GM21423 (cell line): ENCODE results near the gene AHCTF1.
A peak's percentile ranks its signal among the peaks of the same experiment; 100 is the strongest.

Experiments used
- ATAC-seq: cut with Tn5 transposase; IDR thresholded peaks from one replicate; pipeline ENCODE4 v1.9.1; 2021; ENCODE audit warnings: mild to moderate bottlenecking, moderate library complexity; ENCODE audit not compliant: unreplicated experiment

AHCTF1 gene, protein sequence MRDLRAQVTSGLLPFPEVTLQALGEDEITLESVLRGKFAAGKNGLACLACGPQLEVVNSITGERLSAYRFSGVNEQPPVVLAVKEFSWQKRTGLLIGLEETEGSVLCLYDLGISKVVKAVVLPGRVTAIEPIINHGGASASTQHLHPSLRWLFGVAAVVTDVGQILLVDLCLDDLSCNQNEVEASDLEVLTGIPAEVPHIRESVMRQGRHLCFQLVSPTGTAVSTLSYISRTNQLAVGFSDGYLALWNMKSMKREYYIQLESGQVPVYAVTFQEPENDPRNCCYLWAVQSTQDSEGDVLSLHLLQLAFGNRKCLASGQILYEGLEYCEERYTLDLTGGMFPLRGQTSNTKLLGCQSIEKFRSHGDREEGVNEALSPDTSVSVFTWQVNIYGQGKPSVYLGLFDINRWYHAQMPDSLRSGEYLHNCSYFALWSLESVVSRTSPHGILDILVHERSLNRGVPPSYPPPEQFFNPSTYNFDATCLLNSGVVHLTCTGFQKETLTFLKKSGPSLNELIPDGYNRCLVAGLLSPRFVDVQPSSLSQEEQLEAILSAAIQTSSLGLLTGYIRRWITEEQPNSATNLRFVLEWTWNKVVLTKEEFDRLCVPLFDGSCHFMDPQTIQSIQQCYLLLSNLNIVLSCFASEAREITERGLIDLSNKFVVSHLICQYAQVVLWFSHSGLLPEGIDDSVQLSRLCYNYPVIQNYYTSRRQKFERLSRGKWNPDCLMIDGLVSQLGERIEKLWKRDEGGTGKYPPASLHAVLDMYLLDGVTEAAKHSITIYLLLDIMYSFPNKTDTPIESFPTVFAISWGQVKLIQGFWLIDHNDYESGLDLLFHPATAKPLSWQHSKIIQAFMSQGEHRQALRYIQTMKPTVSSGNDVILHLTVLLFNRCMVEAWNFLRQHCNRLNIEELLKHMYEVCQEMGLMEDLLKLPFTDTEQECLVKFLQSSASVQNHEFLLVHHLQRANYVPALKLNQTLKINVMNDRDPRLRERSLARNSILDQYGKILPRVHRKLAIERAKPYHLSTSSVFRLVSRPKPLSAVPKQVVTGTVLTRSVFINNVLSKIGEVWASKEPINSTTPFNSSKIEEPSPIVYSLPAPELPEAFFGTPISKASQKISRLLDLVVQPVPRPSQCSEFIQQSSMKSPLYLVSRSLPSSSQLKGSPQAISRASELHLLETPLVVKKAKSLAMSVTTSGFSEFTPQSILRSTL (N-terminal part only)

DNA sequence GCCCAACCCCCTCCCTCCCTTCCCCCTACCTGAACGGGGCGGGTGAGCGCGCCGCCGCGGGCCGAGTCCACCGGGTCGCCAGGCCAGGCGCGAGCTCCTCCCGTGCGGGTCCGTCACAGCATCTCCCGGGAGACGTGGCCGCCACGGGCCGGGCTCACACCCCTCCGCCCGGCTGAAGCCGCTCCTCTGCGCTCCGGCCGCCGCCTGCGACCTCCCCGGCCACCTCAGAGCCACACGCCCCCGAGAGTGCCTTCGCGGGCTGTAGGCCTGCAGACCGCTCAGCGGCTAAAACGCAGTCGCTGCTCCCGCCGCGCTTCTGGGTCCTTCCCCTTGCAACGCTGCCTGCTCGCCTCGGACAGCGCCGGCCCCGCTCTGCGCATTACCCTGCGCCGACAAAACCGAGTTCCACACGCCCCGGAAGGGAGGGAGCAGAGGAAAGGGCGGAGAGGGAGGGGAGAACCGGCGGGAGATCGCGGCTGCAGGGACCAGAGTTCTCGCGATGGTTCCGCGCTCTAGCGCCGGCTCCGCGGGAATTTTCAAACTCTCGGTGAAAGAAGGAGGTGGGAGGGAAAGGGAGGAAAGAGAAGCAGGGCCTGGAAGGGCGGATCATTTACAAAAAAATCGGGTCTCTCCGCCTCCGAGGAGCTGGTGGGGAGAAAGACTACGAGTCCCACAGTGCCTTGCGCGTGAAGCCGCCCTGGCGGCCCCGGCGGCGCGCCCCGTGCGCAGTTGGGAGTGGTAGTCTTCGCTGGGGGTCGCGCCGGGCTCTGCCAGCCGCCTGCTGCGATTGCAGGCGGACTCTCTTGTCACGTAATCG is at the start of gene AHCTF1:
Gene AHCTF1, minus strand, starts transcription at position 400 of the 817 bp plus-strand sequence. CDS start 13,578 bp downstream, outside the sequence.
- ATAC-seq, result peak; percentile 91

DNA sequence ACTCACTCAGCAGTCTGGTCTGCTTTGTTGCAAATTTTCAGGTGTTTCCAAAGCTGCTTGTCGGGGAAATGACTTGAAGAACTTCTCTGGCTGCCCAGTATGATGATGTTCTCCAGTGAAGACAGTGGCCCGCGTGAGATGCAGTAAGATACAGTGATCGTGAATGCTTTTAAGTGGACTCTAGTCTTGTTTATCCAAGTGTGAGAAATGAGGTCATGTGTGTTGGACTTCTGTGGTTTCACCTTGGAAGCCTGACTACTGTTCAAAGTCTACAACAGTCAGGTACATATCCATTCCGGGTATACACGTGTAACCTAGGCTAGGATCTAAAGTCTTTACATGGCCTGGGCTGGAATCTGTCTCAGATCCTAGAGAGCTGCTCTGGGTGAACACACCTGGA is 47.0 kb upstream of the AHCTF1 start:
- no peak for ATAC-seq

DNA sequence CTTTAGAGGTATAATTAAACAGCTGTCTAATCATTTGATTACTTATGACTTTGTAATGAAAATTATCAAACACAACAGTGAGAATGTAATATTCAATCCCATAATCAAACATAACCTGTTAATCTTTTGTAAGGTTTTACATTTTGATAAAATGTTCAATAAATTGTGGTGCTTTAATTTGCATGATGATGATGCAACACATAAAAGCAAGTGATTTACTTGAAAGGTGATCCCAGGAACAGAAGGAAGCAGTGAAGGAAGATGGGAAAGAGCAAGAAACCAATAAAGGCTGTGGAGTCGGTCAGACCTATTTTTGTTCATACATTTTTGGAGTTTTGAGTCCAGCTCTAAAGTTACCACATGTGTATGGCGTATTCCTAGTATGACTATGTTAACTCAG is 46.5 kb upstream of the AHCTF1 start:
- no peak for ATAC-seq

DNA sequence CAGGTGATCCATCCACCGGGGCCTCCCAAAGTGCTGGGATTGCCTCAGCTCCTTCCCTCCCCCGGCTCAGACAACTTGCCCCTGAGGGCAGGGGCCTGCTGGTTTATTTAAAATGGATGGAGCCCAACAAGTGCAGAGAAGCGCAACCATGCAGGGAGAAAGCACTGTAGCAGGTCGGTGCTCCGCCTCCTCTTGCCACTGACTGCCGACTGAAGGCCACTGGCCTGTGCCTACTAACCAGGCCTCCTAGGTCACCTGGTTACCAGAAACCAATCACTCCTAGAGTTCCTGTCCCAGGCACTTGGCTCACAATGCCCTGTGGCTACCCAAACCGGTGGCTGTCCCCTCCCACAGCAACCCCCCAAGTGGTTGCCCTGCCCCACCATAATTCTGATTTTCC is 40.2 kb upstream of the AHCTF1 start:
- no peak for ATAC-seq

DNA sequence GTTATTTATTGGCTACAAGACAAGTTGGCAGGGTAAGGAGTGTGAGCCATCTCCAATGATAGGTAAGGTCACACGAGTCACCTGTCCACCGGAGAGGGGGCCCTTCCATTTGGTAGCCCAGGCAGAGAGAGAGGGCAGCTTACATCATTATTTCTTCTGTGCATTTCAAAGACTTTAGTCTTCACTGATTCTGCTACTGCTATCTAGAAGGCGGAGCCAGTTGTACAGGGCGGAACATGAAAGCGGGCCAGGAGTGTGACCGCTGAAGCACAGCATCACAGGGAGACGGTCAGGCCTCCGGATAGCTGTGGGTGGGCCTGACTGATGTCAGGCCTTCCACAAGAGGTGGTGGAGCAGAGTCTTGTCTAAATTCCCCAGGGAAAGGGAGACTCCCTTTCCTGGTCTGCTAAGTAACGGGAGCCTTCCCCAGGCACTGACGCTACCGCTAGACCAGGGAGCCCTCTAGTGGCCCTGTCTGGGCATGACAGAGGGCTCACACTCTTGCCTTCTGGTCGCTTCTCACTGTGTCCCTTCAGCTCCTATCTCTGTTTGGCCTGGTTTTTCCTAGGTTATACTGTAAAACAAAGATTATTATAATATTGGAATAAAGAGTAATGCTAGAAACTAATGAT is 39.5 kb upstream of the AHCTF1 start:
- no peak for ATAC-seq

DNA sequence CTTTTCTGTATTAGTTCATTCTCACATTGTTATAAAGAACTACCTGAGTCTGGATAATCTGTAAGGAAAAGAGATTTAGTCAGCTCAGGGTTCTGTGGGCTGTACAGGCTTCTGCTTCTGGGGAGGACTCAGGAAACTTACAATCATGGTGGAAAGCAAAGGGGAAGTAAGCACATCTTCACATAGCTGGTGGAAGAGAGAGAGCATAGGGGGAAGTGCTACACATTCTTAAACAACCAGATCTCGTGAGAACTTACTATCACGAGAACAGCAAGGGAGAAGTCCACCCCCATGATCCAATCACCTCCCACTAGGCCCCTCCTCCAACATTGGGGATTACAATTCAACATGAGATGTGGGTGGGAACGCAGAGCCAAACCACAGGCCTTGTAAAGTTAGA is 37.9 kb upstream of the AHCTF1 start:
- ATAC-seq, result no peak

DNA sequence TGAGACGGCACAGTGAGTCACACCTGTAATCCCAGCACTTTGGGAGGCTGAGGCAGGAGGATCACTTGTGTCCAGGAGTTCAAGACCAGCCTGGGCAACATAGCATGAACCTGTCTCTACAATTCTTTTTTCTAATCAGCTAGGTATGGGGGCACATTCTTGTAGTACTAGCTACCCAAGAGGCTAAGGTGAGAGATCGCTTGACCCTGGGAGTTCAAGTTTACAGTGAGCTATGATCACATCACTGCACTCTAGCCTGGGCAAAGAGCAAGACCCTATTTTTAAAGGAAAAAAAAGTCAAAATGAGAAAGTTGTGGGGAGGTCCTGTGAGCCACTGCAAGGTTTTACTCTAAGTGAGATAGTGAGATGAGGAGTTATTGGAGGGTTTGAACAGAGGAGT is 34.8 kb upstream of the AHCTF1 start:
- no peak for ATAC-seq

DNA sequence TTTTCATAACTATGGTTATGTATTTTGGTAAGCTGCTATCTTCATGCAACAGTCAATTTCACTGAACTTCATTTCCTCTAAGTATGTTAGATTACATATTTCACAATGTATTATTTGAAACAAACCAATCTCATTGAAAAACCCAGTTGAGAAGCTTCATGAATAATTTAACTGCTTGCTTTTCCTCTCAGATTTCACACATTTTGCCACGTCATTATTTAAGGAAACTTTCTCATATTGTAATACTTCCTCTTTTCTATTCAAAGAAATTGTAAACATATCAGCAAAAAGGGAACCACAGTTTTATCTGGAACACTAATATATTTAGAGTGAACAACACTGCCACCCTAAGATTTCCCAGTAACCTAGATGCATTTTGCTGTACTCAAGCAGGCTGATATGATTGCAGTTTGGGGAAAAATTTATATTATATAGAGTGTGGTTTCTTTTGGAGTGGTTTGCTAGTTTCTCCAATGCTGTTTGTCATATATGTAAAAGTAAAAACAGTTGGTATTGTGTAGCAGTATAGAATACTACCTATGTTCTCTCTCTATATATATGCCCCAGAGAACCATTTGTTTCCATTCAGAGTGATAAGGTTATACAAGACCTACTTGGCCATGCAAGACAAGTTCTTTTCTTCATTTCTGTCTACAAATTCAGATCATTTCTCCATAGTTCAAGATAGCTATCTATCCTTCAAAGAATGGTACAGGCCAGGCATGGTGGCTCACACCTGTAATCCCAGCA is 28.4 kb upstream of the AHCTF1 start:
- ATAC-seq, result no peak

DNA sequence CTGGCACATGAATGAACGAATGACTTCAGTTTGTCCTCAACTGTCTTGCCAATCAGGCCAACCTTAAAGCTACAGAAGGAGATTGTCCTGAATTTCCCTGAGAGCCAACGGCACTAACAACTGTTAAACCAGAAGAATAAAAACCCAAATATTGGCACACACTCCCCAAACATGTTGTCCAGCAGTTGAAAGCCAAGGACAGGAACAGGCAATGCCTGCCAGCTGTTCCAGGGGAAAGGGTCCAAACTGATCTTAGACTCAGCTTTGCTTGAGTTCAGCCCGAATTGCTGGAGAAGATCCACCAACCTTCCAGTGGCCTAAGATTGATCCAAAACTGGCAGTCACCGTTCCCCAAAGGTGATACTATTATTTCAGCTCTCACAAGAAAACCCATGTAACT is 22.4 kb upstream of the AHCTF1 start:
- ATAC-seq, result no peak

DNA sequence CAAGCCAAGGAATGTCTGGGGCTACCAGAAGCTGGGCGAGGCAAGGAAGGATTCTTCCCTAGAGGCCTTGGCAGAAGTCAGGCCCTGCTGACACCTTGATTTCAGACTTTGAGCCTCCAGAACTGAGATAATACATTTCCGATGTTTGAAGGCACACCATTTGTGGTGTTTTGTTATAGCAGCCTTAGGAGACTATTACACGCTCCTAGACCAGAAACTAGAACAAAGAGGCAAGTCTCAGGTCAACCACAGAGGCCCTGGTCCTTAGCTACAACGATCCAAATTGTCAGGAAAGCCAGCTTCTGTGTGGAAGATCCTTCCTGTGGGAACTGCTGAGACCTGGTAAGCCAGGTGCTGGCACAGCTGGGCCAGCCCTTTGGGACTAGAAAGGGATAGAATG is 19.7 kb upstream of the AHCTF1 start:
- no peak for ATAC-seq

DNA sequence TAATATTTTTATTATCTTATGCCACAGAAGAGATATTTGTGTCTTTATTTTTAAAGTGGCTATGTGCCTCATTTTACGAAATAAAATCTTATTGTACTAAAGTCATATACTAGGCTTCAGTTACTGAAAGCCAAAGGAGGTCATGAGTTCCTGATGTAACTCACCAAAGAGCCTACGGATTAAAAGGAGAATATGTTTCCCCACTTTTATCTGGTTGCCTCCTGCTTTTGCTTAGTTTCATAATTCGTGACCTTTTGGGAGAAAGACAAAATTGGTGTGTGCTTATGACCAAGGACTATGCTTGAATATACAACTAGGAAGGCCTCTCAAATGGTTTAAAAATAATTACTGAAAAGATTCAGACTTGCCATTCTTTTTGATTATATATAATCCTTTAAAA is 18.2 kb upstream of the AHCTF1 start:
- no peak for ATAC-seq

DNA sequence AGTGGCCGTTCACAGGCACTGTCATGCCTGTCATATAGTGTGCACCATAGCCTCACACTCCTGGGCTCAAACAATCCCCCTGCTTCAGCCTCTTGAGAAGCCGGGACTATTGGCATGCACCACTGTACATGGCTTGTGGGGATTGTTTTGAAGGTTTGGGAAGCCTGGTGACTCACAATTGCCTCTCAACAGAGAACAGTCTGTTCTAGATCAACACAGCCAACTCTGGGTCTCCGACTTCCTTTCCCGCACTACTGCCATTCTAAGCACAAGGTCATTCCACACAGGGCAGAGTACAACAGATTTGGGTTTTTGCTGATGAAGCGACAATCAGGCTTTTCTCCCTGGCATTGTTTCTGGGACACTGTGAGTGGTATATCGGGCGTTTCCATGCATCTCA is 15.5 kb upstream of the AHCTF1 start:
- ATAC-seq, result no peak

DNA sequence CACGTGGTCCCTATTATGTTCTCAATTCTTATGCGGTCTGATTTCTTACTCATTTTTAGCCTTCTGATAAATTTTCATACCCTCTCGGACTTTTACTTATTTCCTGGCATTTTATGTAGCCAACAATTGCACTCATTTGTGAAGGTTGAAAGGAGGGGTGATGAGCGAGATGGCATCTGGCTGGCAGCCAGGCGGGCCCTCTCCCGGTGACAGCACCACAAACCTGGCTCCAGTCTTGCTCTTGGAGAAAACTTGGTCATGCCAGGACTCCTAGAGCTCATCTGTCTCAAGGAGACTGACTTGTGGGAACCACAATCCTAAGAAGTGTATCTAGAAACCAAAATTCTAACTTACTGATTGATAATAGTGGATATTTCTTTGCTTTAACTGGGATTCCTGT is 14.6 kb upstream of the AHCTF1 start:
- no peak for ATAC-seq

DNA sequence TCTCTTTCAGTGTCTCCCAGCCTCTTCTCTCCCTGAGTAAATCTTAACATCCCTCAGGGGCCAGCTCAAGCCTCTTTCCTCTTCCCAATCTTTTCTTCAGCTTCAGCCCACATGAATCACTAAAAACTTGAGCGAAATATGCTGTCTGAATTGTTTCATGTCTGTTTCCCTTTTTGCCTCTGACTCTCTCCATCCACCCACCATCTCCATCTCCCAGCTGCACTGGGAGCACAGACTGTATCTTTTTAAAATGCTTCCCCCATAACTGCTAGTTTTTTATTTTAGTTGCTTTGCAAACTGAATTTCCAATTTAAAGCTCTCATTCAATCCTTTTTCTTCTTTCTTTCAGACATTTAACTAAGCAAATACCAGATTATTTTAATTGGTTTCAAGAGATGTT is 3.0 kb upstream of the AHCTF1 start:
- ATAC-seq, result no peak

DNA sequence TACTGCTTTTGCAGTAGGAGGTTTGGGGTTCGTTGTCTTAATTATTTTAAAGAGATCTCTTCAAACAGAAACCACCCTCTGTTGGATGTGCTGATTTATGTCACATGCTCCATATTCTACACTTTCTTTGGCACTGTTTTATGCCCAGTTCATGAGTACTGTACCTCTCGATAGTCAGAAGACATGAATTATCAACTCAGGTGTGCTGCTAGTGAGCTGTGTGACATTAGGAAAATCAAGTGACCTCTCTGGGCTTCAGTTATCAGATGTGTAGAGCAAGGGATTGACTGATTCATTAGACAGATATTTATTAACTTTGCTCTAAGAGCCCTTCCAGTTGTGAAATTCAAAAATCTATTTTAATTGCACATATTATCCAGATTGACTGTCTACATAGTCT is 2.1 kb upstream of the AHCTF1 start:
- no peak for ATAC-seq

DNA sequence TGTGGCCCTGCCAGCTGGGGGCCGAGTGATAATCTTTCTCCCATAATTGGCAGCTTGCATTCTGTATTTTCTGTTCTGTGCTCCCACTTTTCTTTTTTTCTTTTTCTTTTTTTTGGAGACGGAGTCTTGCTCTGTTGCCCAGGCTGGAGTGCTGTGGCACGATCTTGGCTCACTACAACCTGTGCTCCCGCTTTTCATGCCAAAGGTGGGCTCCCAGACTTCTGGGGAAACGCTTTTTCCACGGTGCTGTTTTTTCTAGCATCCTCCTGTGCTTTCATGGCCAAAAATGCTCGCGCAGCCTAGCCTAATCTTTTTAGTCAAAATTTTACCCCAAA is 585 bp upstream of the AHCTF1 start:
- ATAC-seq, result no peak

DNA sequence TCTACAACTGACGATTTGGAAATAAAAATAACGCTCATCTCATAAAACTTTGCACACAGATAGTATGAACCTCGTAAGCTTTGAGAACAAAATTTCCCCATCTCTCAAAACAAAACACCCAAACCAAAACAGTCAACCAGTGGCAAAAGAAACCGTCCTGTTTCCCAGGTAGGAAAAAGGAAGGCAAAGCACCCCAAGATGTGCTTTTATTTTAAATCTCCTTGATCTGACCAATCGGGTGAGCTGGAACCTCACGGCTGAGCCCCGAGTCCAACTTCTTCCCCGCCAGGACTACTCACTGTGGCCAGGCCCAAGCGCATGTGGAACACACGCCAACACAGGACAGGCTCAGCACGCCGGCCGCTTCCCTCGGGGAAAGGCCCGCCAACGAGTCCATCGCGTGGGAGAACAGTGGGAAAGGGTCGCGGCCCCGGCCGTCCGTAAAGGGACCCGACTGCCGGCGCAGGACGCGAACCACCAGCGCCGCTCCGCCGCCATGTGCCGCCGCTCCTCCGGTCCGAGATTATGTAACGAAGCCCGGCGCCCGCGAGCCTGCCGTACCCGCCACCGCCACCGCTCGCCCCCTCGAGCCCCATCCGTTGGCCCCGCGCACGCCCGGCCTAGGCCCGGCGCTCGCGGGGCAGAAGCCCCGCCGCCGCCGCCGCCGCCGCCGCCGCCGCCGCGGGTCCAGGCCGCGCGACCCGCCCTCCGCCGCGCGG is 759 bp downstream of the AHCTF1 start:
- peak; percentile 16 for ATAC-seq

DNA sequence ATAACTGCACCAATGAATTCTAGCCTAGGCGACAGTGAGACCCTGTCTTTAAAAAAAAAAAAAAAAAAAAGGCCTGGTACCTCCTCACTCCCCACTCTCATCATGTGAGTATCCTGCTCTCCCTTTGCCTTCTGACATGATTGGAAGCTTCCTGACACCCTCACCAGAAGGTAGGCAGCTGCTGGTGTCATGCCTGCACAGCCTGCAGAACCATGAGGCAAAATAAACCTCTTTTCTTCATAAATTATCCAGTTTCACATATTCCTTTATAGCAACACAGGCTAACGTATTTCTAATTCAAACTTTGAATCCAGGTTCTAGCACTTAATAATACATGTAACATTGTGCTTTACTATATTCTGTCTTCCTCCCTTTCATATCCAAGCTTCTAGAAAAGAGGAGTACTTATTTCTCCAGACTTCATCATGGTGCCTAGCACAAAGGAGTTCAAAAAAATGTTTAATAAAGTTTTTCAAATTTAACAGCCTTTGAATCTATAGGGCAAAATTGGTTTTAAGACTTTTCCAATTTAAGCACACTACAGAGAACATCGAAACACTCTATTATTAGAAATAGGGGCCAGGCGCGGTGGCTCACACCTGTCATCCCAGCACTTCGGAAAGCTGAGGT is 5.6 kb downstream of the AHCTF1 start:
- no peak for ATAC-seq
